H1 (cell line): ENCODE results near the gene CDIPT. TPM values are rescaled to one million over a fixed set of nuclear protein-coding genes. Genes with fewer than 3 reads are reported as not detected.

Experiments
- CBX8 ChIP-seq: fragments of 300-800, 300-1000 bp; sonication (generic); IDR thresholded peaks from 2 replicates; pipeline ENCODE4 v1.7.1; 2016; ENCODE audit warnings: low read depth, low read length, borderline replicate concordance
- HDAC6 ChIP-seq: IDR thresholded peaks from one replicate; pipeline ENCODE4 v1.7.1; 2012; ENCODE audit warnings: low read depth, mild to moderate bottlenecking, inconsistent platforms, low read length, moderate library complexity
- TAF1 ChIP-seq: IDR thresholded peaks from 2 replicates; pipeline ENCODE4 v1.6.1; 2011; ENCODE audit warnings: mild to moderate bottlenecking, low read depth, low read length
- polyA plus RNA-seq, 7 experiments: library from polyadenylated mRNA; depleted of rRNA in 3 of 7; stranded (reverse) in 5 of 7; unstranded in 2 of 7; fragments of >200 nt in 5 of 7; fragments of 200-250 nt in 2 of 7; gene quantifications; 1 replicate in 5 of 7; 2 replicates in 1 of 7; 4 replicates in 1 of 7; pipeline versions ENCODE4 v1.2.1 to v1.2.3, GENCODE V29; 2011 to 2013; ENCODE audit warnings: missing spikeins in 2 of 7, mixed read lengths in 2 of 7
- total RNA-seq: library from RNA; stranded (reverse); fragmentation: NEBNext Ultra II Directional; extraction: Animal tissue kit (Norgen Biotek cat#: 25700); gene quantifications from 2 replicates; pipeline ENCODE4 v1.2.1, GENCODE V29; 2021

Gene CDIPT
- total and polyA plus RNA-seq, 2 of the 8 experiments (the other 6 are each of a cell fraction or from before 2014, with no cell fraction given), result 69.2 to 140 TPM

DNA sequence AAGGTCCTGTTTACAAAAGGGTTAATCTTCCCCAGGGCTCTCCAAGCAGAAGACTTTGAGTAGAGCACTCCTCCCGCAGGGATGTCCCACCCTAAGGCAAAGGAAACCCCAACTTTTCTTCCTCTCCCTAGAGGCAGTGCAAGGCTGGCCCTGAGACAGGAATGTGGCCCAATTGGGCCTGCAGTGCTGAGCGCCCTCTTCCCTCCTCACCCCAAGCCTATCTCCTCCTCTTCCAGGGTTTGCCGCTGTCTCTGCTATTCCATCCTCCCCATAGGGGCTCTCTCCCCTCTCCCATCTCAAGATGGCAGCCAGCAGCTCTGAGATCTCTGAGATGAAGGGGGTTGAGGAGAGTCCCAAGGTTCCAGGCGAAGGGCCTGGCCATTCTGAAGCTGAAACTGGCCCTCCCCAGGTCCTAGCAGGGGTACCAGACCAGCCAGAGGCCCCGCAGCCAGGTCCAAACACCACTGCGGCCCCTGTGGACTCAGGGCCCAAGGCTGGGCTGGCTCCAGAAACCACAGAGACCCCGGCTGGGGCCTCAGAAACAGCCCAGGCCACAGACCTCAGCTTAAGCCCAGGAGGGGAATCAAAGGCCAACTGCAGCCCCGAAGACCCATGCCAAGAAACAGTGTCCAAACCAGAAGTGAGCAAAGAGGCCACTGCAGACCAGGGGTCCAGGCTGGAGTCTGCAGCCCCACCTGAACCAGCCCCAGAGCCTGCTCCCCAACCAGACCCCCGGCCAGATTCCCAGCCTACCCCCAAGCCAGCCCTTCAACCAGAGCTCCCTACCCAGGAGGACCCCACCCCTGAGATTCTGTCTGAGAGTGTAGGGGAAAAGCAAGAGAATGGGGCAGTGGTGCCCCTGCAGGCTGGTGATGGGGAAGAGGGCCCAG is 50.0 kb downstream of the CDIPT start (continued):
- TF ChIP-seq CBX8 (no peak), HDAC6 (no peak), TAF1 (no peak)
